ENCODE data around the gene HINT3.
"Not testable (repeated sequence)": the region's sequence is repeated elsewhere in the genome, so short reads cannot be mapped to it uniquely, and the experiment has no call there.

Gene HINT3

DNA sequence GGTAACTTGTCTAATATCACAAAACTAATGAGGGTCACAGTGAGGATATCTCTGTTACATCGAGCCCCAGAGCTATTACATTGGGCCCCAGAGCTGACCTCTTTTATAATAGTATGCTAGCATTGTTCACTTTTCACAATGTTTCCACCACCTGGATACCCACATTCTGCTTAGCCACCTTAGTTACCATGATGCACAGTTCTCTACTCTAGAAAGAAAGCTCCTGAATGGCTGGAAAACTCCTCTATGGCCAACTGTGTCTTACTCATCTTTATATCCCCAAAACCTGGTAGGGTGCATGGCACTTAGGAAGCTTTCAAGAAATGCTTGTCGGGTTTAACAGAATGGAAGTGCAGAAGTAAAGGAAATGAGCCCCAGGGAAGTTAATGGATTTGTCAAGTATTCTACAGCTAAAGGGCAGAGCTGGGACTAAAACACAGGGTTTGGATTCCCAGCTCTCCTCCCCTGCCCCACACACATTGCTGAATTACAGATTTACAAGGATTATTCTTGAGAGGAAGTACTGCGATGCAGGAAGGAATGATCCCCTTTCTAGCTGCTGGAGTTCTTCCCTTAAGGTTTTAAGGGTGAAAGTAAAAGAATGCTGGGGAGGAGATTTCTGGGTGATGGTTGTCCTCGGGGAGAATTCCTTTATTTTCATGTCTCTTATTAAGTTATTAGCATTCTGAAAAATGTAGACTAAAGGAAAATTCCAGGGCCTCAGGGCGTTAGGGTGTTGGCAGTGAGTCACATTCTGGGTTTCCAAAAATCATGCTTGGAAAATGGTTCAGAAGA is 16.1 kb upstream of the HINT3 start:
- DNase-seq, result no peak

DNA sequence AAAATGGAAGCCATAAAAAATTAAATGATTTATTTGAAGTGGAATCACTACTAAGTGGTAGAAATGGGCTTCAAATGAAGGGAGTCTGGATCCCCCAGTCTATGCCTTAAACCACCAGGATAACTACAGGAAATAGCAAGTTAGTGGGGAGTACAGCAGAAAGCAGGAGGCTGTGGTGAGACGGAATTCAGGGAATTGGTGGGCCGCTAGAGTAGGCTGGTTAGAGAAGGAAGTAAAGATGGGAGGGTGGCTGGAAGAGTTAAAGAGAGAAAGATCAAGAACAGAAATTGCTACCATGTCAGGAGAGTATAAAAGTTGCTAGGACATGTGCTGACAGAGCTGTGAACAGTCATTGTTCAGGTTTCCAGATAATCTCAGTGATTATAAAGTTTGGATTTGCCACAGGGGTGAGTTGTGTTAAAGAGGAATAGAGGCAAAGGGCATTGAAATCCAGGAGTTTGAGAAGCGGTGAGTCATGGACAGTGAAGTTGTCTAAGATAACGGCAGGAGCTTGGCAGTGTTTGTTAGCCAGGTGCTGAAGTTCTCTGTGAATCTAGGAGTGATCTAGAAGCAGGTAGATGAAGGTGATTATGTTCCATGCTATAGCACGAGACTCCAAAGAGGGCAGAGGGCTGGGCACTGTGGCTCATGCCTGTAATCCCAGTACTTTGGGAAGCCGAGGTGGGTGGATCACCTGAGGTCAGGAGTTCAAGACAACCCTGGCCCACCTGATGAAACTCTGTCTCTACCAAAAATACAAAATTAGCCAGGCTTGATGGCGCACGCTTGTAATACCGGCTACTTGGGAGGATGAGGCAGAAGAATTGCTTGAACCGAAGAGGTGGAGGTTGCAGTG is 13.7 kb upstream of the HINT3 start:
- no peak for DNase-seq

DNA sequence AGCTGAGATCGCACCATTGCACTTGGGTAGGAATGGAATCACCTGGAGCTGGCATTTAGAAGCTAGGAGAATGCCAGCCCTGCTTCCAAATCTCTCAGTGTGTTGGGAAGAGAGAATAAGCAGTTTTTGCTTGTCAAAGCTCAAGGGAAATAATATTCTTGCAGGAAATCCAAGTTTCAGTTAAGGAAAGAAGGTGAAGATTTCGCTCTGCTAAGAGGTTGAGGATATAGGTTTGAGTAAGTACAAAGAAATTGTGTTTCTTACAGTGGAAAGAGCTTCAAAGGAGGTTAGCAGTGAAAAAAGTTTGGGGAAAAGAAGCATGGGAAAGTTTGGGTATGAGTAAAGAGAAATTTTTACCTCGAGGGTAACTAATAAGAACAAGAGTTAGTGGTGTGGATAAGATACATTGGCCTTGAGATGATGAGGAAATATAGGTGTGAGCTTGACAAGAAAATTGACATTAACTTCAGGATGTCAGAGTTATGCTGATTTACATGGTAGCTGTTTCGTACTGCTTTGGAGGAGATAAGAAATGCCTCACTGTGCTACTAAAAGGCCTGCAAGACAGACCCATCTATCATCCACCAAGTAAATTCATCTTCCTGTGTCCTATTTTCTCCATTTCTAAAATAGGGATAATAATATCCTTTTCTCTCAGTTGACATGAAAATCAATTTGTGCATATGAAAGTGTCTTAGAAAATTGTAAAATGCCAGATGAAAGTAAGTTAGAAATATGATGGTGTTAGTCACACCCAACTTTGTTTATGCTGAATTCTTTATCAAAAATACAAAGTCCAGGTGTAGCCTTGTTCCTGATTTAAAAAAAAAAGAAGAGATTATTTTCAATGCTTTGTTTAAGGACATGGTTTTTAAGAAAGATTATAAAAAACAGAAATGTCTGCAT is 12.8 kb upstream of the HINT3 start:
- no peak for DNase-seq

DNA sequence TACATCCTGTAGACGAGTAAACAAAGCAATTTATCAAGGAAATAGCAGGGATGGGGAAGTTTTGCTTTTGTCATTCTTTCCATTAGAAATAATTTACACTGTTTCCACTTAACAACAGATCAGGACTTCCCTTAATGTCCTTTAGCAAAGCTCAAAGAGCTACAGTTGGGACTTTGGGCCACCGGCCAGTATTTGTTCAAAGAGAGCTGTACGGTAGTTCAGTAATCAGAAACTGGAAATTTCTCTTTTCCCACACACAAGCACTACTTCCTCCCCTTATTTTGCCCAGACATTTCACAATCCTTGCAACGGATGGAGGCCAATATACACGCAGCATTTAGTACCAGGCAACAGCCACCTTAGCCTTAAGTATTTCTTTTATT is 12.1 kb upstream of the HINT3 start:
- DNase-seq, result no peak

DNA sequence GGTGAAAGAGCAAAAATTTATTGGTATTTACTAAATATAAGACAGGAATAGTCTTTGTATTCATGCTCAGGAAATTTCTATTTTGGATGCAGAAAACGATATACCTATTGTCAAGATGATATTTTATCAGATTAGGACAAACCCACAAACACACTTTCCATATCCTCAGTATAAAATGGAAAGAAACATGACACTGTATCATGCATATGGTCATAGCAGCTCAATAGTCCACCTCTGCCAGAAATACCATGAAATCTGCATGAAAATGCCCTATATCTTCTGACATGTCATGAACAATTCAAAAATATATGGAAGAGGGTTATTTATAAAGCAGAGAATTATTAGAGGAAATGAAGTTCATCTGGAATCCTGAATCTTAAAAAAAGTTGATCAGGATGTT is 11.7 kb upstream of the HINT3 start:
- DNase-seq, result no peak

DNA sequence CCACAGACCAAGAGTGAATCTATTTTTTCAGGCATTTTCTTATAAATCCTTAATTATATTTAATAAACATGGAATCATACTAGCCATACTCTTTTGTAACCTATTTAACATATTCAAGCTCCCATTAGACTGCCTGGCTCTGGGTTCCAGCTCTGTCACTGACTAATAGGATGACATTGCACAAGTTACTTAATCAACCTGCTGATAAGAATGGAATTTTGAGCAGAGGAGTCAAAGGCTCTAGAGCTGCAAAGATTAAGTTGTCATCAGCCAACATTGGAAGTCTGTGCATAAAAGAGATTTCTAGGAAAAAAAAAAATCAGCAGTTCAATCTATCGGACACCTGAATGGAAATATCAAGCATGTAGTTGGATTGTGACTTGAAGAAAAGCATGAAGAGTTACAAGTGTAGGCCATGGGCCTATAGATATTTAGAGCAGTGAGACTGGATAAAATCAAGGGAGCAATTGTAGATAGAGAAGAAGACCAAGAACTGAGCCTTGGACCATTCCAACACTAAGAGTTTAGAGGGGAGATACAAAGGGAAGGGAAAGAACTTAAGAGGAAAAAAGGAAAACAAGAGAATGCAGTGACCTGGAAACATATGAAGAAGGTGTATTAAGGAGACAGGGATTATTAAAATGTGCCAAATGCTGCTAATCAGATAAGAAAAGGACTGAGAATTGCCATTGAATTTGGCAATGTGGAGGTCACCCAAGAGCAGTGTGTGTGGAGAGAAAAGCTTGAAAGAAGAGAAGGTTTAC is 11.0 kb upstream of the HINT3 start:
- no peak for DNase-seq

DNA sequence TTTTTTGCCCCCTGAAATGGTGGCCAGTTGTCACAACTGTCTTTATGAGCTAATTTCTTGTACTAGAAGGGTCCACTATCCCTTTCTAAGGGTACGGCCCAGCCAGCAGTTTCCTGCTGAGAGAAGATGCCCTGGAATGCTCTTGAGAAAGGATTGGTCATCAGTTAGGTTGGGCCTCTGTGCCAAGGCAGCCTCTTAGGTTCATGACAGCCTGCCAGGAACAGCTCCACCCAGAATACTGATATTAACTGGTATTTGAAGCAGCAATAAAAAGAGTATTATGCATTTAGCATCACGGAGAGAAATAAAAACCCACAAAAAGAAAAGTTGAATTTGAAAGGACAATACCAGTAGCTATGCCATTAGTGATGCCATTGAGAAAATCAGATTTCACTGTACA is 9.0 kb upstream of the HINT3 start:
- DNase-seq, result no peak

DNA sequence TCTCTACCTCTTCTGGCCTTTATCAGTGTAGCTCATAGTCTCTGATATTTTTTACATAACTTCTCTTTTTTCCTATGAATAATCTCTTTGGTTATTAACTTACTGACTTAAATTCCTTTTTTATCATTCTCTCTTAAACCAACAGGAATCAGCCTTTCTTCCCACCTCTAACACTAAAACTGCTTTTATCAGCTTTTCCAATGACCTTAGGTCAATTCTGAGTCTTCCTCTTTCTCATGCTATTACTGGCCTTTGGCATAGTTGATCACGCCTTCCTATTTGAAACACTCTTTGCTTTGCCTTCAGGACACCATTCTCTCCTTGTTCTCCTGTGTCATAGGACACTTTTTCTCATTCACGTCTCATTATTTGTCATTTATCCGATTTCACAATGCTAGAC is 8.1 kb upstream of the HINT3 start:
- no peak for DNase-seq

DNA sequence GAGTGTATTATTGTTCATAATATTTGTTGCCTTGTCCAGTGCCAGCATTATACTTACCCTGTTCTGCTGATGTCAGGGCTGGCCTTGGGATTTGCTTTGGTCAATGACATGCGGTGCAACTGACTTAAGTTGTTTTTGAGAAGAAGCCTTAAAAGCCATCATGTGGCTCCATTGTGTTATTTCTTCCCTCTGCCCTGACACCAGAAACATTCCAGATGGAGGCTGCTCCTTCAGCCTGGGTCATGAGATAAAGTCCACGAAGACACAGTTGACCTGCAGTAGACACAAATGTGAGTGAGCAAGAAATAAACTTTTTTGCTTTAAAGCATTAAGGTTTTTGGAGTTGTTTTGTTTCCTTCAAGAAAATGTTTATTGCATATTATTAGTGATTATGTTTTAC is 7.5 kb upstream of the HINT3 start:
- DNase-seq, result no peak

DNA sequence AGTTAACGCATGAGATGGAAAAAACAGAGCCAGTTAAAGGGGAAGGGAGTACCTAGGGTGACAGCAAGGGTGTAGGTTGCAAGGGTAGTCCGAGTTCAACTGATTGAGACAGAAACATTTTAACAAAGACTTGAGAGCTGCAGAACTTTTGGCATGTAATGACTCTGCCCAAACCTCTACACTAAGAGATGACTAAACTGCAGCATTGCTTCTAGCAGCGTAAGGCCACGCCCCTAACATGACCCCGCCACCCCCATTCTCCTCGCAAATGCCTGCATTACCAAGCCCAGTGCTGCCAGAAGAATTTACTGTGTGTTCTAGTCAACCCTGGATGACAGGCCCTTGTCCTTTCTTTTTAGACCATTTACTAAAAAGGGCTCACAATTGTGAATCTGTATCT is 6.3 kb upstream of the HINT3 start:
- no peak for DNase-seq

DNA sequence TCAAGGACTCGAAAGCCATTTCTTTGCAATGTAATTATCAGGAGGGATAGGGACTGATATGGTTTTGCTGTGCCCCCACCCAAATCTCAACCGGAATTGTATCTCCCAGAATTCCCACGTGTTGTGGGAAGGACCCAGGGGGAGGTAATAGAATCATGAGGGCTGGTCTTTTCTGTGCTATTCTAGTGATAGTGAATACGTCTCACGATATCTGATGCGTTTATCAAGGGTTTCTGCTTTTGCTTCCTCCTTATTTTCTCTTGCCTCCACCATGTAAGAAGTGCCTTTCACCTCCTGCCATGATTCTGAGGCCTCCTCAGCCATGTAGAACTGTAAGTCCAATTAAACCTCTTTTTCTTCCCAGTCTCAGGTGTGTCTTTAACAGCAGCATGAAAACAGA is 5.9 kb upstream of the HINT3 start:
- DNase-seq, result not testable (repeated sequence)

DNA sequence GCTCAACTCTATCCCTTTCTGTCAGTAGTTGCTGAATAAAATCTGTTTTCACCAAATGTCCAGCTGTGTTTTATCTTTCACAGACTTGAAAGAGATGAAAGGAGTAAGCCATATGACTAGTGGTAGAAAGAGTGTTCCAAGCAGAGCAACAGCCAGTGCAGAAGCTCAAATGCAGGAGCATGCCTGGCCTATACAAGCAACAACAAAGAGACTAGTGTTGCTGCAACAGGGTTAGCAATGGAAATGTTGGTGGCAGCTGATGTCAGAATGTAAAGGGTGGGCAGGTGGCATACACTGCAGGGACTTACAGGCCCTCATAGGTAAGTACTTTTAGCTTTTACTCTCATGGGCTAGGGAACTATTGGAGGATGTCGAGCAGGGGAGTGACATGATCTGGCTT is 5.2 kb upstream of the HINT3 start:
- DNase-seq, result no peak

DNA sequence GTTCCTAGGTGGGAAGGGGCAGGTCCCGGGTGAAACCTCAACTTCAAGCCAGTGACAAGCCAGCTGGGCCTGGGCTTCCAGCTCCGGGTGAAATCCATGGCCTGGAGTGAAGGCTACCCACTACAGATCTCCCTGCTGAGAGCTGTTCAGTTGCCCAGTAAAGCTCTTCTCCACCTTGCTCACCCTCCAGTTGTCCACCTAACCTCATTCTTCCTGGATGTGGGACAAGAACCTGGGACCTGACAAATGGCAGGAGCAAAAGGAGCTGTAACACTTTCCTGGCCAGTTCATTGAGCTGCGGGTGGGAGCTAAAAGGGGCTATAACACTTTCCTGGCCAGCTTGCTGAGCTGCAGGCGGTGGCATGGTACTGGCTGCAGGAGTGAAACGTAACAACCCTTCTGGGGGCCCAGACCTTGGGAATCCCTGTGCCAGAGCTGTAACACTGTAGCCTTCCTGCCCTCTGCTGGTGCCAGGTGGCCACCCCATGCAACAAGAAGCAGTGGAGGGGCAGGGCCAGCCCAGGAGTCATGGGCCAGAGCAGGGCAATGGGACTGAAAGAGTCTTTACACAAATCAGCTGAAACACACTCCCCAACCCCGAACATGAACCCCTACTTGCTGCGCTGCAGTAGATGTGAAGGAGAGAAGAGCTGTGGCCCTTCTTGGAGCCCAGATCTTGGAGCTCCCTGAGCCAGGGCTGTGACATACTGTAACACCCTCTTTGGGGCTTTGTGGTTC is 3.6 kb upstream of the HINT3 start:
- DNase-seq, result no peak

DNA sequence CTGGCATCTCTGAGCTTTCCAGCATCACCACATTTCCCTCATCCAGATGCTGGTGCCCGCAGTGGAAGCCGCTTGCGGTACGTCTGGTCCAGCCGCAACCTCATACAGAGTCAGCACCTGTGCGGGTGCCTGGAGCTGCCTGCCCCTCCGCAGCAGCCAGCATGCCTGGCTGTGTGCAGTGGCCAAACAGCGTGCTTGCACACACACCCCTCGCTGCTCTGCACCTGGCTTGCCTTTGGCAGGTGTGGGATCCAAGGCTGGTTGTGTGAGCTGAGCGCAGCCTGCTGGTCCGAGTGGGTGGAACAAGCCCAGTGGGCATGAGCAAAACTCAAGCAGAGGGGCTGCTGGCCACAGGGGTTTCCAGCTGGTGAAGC is 3.1 kb upstream of the HINT3 start:
- no peak for DNase-seq

DNA sequence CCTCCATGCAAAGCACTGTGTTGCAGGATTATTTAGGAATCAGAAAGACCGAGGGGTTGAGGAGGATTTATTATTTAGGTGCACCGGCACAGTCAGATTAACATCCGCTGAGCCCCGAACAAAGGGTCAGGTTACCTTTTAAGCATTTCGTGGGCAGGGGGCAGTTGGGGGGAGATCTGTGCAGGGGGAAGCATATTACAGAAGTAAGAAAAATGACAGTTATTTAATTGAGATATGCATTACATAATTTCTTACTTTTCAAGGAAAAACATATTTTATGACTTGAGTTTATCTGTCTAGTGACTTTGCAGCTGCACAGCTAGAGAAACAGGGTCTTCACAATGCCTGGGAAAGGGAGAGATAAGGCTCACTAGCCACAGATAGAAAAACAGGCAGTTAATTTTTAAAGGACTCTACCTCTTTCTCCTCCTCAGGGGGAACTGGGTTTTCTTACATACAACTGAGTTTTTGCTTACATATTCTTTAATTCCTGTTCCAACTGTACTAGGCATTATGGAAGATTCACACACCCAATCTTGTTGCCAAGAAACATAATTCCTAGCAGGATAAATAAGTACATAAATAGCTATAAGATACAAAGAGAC is 1.7 kb upstream of the HINT3 start:
- DNase-seq, result no peak

DNA sequence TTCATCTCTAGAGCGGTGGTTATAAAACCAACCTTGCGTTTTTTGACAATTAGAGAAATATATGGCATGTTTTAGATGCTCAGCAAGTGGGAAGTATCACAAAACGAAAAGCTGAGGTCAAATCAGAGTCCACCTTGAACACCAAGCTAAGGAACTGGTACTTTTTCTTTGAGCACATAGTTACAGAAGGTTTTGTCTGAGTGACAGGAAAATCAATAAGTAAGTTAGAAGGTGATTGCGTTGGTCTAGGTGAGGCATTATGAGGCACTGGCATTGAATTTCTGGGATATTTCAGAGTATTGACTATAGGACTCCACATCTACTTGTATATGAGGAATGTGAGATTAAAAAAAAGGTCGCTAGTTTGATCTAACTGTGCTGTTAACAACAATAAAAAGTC is 597 bp upstream of the HINT3 start:
- DNase-seq, result no peak

DNA sequence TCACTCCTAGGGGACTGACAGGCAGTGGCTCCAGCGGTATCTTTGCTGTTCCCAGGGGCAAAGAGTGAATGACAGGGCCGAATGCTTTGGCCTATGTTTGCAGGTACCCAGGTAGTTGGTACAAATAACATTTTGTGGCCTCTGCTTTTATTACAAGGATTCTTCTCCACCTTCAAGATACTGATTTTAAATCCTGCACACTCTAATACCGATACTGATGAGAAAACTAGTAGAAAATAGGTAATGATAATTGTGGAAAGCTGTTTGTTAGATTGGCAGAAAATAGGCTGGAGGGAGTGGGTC is 772 bp downstream of the HINT3 start:
- DNase-seq, result no peak

DNA sequence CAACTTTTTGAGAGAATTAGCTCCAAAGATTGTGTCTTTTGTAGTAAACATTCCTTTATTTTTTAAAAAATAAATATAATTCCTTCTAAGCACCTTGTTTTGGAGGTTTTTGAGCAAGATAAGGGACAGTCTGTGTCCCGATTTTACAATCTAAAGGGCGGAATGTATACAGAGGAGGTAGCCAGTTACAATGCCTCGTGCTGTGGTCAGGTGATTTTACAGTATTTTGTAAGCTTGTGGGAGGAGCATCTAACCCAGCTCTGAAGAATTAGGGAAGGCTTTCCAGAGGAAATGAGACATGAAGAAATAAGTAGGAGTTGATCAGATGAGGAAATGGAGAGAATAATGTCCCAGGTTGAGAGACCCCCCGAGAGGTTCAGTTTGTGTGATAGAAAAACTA is 1.3 kb downstream of the HINT3 start:
- peak; percentile 20 for DNase-seq

DNA sequence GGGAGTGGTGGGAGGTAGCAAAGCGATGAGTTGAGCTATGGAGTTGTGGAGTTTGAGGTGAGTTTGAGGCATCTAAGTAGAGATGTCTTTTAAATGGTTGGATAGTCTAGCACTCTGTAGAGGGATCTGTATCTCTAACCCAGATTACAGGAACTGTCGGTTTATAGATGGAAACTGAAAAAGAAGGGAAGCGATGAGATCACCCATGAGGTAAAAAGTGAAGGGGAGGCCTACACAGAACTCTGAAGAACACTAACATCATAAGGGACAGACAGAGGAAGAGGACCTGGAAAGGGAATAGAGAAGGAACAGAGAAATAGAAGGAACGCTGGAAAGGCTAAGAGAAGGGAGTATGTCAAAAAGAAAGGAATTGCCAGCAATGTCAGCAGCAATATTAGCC is 2.5 kb downstream of the HINT3 start:
- DNase-seq, result no peak

DNA sequence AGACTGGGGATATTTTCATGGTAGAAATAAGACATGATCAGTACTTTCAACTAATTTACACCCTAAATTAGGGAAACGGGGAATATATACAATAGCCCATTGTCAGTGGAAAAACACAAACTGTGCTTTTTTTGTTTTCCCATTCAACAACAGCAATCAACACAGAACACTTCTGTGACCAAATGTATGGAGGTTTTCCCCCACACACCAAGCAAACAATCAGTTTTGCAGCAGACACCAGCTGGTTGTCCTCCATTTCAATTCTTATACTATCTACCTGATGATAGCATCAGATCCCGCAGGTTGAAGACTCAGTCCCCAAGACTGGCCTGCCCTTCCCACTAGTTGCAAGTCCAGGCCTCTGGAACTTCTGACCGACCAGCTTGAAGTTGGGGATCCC is 4.5 kb downstream of the HINT3 start:
- no peak for DNase-seq

DNA sequence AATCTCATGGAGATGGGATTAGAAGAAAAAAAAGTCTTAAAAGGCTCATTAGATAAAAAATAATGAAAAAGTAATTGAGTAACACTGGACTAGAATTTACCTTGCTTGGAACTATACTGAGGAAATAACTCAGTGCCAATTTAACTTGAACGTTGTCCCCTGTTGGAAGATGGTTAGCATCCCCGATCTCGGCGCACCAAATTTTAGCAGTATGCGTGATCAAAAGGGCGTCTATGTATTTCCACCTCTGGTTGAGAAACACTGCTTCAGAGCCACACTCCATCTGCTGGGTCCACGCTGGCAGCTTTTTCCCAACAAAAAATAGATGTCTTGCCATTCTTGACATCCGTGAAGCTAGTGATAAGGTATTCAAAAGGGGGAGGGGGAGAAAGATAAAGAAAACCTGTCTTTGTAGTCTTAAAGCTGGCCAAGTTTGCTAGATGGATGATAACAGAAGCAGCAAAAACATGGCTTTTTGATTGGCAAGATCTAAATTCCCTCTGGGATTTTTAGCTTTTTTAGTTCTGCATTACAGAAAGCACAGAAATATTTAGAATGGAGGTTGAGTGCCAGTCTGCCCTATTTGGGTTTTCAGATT is 6.4 kb downstream of the HINT3 start:
- no peak for DNase-seq

Measured in NCI-H2227 treated with DMSO at 0.1 percent for 48 hours (cell line).